ENCODE results near the gene AAK1.

The AAK1 gene

GRCh38 chr2:69538872-69539548 lies 104.5 kb downstream of the AAK1 start:
- DNase-seq (ENCODE audit: low read depth) = peak; percentile 25

GRCh38 chr2:69538249-69538648 lies 105.3 kb downstream of the AAK1 start:
- no peak for DNase-seq (ENCODE audit: low read depth)

GRCh38 chr2:69535817-69536241 lies 107.7 kb downstream of the AAK1 start:
- DNase-seq (ENCODE audit: low read depth) = no peak

- DNase-seq (ENCODE audit: low read depth) = no peak
Measured at GRCh38 chr2:69531186-69531585, 112.4 kb downstream of the AAK1 start.

GRCh38 chr2:69529480-69529879 lies 114.1 kb downstream of the AAK1 start:
- no peak for DNase-seq (ENCODE audit: low read depth)

- no peak for DNase-seq (ENCODE audit: low read depth)
Measured at GRCh38 chr2:69525261-69525660, 118.3 kb downstream of the AAK1 start.

GRCh38 chr2:69524799-69525198 lies 118.7 kb downstream of the AAK1 start:
- DNase-seq (ENCODE audit: low read depth) = no peak

- no peak for DNase-seq (ENCODE audit: low read depth)
Measured at GRCh38 chr2:69521747-69522146, 121.8 kb downstream of the AAK1 start.

GRCh38 chr2:69518841-69519240 lies 124.7 kb downstream of the AAK1 start:
- DNase-seq (ENCODE audit: low read depth) = no peak

GRCh38 chr2:69517410-69517809 lies 126.1 kb downstream of the AAK1 start:
- DNase-seq (ENCODE audit: low read depth) = no peak

GRCh38 chr2:69514819-69515218 lies 128.7 kb downstream of the AAK1 start:
- peak; percentile 6 for DNase-seq (ENCODE audit: low read depth)

GRCh38 chr2:69514406-69514805 lies 129.1 kb downstream of the AAK1 start:
- peak; percentile 75 for DNase-seq (ENCODE audit: low read depth)

GRCh38 chr2:69512446-69512845 lies 131.1 kb downstream of the AAK1 start:
- DNase-seq (ENCODE audit: low read depth) = no peak

- DNase-seq (ENCODE audit: low read depth) = no peak
Measured at GRCh38 chr2:69510204-69510603, 133.3 kb downstream of the AAK1 start.

GRCh38 chr2:69509750-69510140 lies 133.8 kb downstream of the AAK1 start:
- no peak for DNase-seq (ENCODE audit: low read depth)

GRCh38 chr2:69509011-69509749 lies 134.4 kb downstream of the AAK1 start:
- DNase-seq (ENCODE audit: low read depth) = no peak

GRCh38 chr2:69505710-69506109 lies 137.8 kb downstream of the AAK1 start:
- DNase-seq (ENCODE audit: low read depth) = no peak

- no peak for DNase-seq (ENCODE audit: low read depth)
Measured at GRCh38 chr2:69501301-69501700, 142.2 kb downstream of the AAK1 start.

- no peak for DNase-seq (ENCODE audit: low read depth)
Measured at GRCh38 chr2:69499966-69500365, 143.6 kb downstream of the AAK1 start.

GRCh38 chr2:69499242-69499641 lies 144.3 kb downstream of the AAK1 start:
- no peak for DNase-seq (ENCODE audit: low read depth)

GRCh38 chr2:69495861-69496260 lies 147.7 kb downstream of the AAK1 start:
- no peak for DNase-seq (ENCODE audit: low read depth)

GRCh38 chr2:69495008-69495407 lies 148.5 kb downstream of the AAK1 start:
- no peak for DNase-seq (ENCODE audit: low read depth)

- no peak for DNase-seq (ENCODE audit: low read depth)
Measured at GRCh38 chr2:69494126-69494525, 149.4 kb downstream of the AAK1 start.

GRCh38 chr2:69493268-69493667 lies 150.3 kb downstream of the AAK1 start:
- no peak for DNase-seq (ENCODE audit: low read depth)
